Measurements from ENCODE around the gene NRXN2.

- TF ChIP-seq POLR2A (IDR thresholded peaks at IDR 0.05; ENCODE audit: low read length) (no peak), GATA1 (IDR thresholded peaks at IDR 0.05; ENCODE audit: low read depth, low read length) (no peak)
Measured at GRCh38 chr11:64571410-64572091, 151.4 kb downstream of the NRXN2 start.
